GM18861 (cell line): ENCODE results near the gene RNF212B.

ENCODE experiments used
- ATAC-seq: cut with Tn5 transposase; IDR thresholded peaks from one replicate; pipeline ENCODE4 v1.9.1; 2021; ENCODE audit not compliant: unreplicated experiment

The RNF212B gene

GRCh38 chr14:23286902-23287479 lies 49.3 kb downstream of the RNF212B start:
- ATAC-seq: no peak

- no peak for ATAC-seq
These were observed 57.2 kb downstream of the RNF212B start for GRCh38 chr14:23294734-23295561.

GRCh38 chr14:23296012-23296777 lies 58.5 kb downstream of the RNF212B start:
- no peak for ATAC-seq

- ATAC-seq: no peak
These were observed 59.4 kb downstream of the RNF212B start for GRCh38 chr14:23297096-23297495.

- no peak for ATAC-seq
These were observed 60.0 kb downstream of the RNF212B start for GRCh38 chr14:23297611-23298277.

- ATAC-seq: no peak
These were observed 61.6 kb downstream of the RNF212B start for GRCh38 chr14:23299211-23299957.

GRCh38 chr14:23299986-23300686 lies 62.4 kb downstream of the RNF212B start:
- no peak for ATAC-seq

- ATAC-seq: no peak
These were observed 63.0 kb downstream of the RNF212B start for GRCh38 chr14:23300687-23301223.

- ATAC-seq: peak; percentile 70
These were observed 63.7 kb downstream of the RNF212B start for GRCh38 chr14:23301288-23301968.

- peak; percentile 5 for ATAC-seq
These were observed 64.2 kb downstream of the RNF212B start for GRCh38 chr14:23301969-23302289.

- ATAC-seq: peak; percentile 23
These were observed 64.8 kb downstream of the RNF212B start, which contains the start of gene PPP1R3E for GRCh38 chr14:23302290-23303225. PPP1R3E (minus strand) TSS chr14:23302859; CDS start chr14:23302576, 283 bp downstream.

- ATAC-seq: no peak
These were observed 68.8 kb downstream of the RNF212B start, which contains the start of gene BCL2L2 for GRCh38 chr14:23306412-23307145. BCL2L2 (plus strand) TSS chr14:23306833; CDS start chr14:23307768, 935 bp downstream.

- no peak for ATAC-seq
These were observed 69.4 kb downstream of the RNF212B start for GRCh38 chr14:23307146-23307530.

- ATAC-seq: no peak
These were observed 70.2 kb downstream of the RNF212B start for GRCh38 chr14:23307687-23308644.

GRCh38 chr14:23308721-23309445 lies 71.1 kb downstream of the RNF212B start:
- no peak for ATAC-seq
